Hepatocyte (in vitro differentiated cells): Measurements from ENCODE around the gene ETF1. TPM values are rescaled to one million over a fixed set of nuclear protein-coding genes. Genes with fewer than 3 reads are reported as not detected.

ENCODE experiments used
- DNase-seq: peaks from one replicate; pipeline ENCODE4 v3.0.0-alpha.2; 2016; ENCODE audit warnings: low spot score
- H2AFZ ChIP-seq: fragments of 200-600 bp; sonication (generic); 2 replicates; pipeline ENCODE4 v1.6.0; 2016; ENCODE audit warnings: antibody characterized with exemption, mild to moderate bottlenecking
- H3K27ac ChIP-seq: fragments of 200-600 bp; sonication (generic); 2 replicates; pipeline ENCODE4 v1.5.1; 2016; ENCODE audit warnings: mild to moderate bottlenecking
- H3K27me3 ChIP-seq: fragments of 200-600 bp; sonication (generic); 2 replicates; pipeline ENCODE4 v1.6.1; 2016
- H3K36me3 ChIP-seq: fragments of 200-600 bp; sonication (generic); replicated peaks from 2 replicates; pipeline ENCODE4 v1.5.1; 2016; ENCODE audit warnings: low read depth; ENCODE audit not compliant: insufficient read depth
- H3K4me1 ChIP-seq: fragments of 200-600 bp; sonication (generic); 2 replicates; pipeline ENCODE4 v1.5.1; 2016; ENCODE audit warnings: mild to moderate bottlenecking, moderate library complexity; ENCODE audit not compliant: insufficient read depth
- H3K4me2 ChIP-seq: fragments of 200-600 bp; sonication (generic); 2 replicates; pipeline ENCODE4 v1.6.0; 2016
- H3K4me3 ChIP-seq: fragments of 200-600 bp; sonication (generic); 2 replicates; pipeline ENCODE4 v1.5.1; 2016; ENCODE audit warnings: mild to moderate bottlenecking
- H3K79me2 ChIP-seq: fragments of 200-600 bp; sonication (generic); 2 replicates; pipeline ENCODE4 v1.6.0; 2017; ENCODE audit warnings: mild to moderate bottlenecking
- H3K9me2 ChIP-seq: fragments of 200-600 bp; sonication (generic); replicated peaks from 2 replicates; pipeline ENCODE4 v1.6.0; 2017; ENCODE audit warnings: mild to moderate bottlenecking; ENCODE audit not compliant: insufficient read depth
- H3K9me3 ChIP-seq: fragments of 200-600 bp; sonication (generic); 2 replicates; pipeline ENCODE4 v1.5.1; 2016; ENCODE audit warnings: low read depth, mild to moderate bottlenecking
- H4K20me1 ChIP-seq: fragments of 200-600 bp; sonication (generic); 2 replicates; pipeline ENCODE4 v1.6.0; 2016; ENCODE audit warnings: mild to moderate bottlenecking; ENCODE audit not compliant: insufficient read depth, poor library complexity, severe bottlenecking
- EZH2 ChIP-seq: fragments of 200-600 bp; sonication (generic); IDR thresholded peaks from 2 replicates; pipeline ENCODE4 v1.6.1; 2016; ENCODE audit warnings: antibody characterized with exemption, mild to moderate bottlenecking, borderline replicate concordance
- EZH2phosphoT487 ChIP-seq: fragments of 200-600 bp; sonication (generic); IDR thresholded peaks from one replicate; pipeline ENCODE4 v1.6.1; 2018; ENCODE audit warnings: antibody characterized with exemption, mild to moderate bottlenecking, low read depth, moderate library complexity; ENCODE audit not compliant: unreplicated experiment, severe bottlenecking
- WGBS: methylation state at CpG from one replicate; pipeline ENCODE4 v1.1.6; 2016; ENCODE audit warnings: low lambda C conversion rate; ENCODE audit errors: missing lambda C conversion rate; 5-methylcytosine and 5-hydroxymethylcytosine counted together
- polyA plus RNA-seq: library from polyadenylated mRNA; unstranded; fragments of >200 nt; fragmentation: Nextera tagmentation; extraction: Ambion mirVana; gene quantifications from 2 replicates; pipeline ENCODE4 v1.2.1, GENCODE V29; 2016
- total RNA-seq: library from RNA; depleted of rRNA; stranded (reverse); fragments of >200 nt; gene quantifications from 2 replicates; pipeline ENCODE4 v1.2.3, GENCODE V29; 2014
- TF ChIP-seq, protein P1 (sequence below): fragments of 200-600 bp; sonication (generic); IDR thresholded peaks from 2 replicates; pipeline ENCODE4 v1.5.1; 2016; ENCODE audit warnings: antibody characterized with exemption, mild to moderate bottlenecking; ENCODE audit not compliant: poor library complexity

The ETF1 gene
- total and polyA plus RNA-seq, 2 experiments from 2014 or later = 42.6 to 93.3 TPM

DNA sequence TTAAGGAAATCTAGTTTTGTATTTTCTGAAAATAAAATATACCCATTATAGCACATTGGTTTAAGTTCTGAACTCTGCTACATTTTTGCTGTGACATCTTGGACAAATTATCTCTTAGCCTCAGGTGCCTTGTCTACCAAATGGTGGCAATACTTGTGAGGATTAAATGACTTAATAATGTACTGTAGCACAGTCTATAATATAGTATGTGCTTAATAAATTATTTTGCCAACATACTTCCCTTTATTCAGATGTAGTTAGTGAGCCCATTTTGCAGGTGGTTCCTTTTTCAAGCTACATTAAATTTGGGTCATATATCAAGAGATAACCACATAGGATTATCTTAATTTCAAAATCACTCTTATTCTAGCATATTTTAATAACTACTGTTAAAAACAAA lies 3.2 kb downstream of the ETF1 start:
- Histone ChIP-seq H3K36me3 (no peaks in the 10 kb centered on the region), H3K4me2 (peak overlapping the region; percentile 77), H3K27me3 (no peaks in the 10 kb centered on the region), H3K79me2 (peaks cover 92% of the 10 kb centered on the region), H4K20me1 (peaks cover 56% of the 10 kb centered on the region), H3K4me1 (peaks cover 21% of the 10 kb centered on the region), H3K9me3 (no peaks in the 10 kb centered on the region), H3K4me3 (no peak overlapping the region), H3K27ac (no peak overlapping the region), H3K9me2 (no peaks in the 10 kb centered on the region), H2AFZ (no peak overlapping the region)
- DNase-seq = no peak
- TF ChIP-seq, protein P1, sequence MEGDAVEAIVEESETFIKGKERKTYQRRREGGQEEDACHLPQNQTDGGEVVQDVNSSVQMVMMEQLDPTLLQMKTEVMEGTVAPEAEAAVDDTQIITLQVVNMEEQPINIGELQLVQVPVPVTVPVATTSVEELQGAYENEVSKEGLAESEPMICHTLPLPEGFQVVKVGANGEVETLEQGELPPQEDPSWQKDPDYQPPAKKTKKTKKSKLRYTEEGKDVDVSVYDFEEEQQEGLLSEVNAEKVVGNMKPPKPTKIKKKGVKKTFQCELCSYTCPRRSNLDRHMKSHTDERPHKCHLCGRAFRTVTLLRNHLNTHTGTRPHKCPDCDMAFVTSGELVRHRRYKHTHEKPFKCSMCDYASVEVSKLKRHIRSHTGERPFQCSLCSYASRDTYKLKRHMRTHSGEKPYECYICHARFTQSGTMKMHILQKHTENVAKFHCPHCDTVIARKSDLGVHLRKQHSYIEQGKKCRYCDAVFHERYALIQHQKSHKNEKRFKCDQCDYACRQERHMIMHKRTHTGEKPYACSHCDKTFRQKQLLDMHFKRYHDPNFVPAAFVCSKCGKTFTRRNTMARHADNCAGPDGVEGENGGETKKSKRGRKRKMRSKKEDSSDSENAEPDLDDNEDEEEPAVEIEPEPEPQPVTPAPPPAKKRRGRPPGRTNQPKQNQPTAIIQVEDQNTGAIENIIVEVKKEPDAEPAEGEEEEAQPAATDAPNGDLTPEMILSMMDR = no peak
- TF ChIP-seq EZH2phosphoT487 (no peak), EZH2 (no peak)

DNA sequence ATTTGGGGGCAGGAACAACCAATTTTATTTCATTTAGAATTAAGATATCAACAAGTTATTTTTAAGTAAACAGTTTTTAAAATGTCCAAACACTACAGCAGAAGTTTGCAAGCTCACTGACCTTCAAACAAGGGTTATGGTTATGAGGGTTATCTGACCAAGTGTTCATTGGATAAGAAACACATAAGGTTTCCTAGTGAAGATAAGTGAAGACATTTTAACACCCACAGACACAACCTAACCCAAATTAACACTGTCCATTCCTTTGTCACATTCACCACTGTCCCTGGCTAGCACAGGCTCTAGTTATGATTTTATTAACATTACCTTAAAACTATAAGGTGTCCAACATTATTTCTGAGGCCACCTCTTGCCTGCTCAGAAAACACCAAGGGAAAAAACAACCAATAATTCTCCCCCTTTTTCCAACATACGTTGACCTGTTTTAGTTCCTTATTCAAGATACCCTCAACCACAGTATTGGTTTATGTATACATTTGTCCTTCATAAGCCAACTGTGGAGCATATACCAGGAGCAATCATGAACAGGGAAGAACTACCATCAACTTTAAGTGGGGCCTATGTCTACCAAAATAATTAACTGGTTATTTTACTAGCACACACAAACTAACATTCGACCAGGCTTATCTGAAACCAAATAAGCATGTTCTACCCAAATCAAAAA lies 4.0 kb downstream of the ETF1 start:
- 84% methylated on average over 2 of the region's 2 CpGs for WGBS
- no peak for DNase-seq
- H3K27ac ChIP-seq = no peak overlapping the region

DNA sequence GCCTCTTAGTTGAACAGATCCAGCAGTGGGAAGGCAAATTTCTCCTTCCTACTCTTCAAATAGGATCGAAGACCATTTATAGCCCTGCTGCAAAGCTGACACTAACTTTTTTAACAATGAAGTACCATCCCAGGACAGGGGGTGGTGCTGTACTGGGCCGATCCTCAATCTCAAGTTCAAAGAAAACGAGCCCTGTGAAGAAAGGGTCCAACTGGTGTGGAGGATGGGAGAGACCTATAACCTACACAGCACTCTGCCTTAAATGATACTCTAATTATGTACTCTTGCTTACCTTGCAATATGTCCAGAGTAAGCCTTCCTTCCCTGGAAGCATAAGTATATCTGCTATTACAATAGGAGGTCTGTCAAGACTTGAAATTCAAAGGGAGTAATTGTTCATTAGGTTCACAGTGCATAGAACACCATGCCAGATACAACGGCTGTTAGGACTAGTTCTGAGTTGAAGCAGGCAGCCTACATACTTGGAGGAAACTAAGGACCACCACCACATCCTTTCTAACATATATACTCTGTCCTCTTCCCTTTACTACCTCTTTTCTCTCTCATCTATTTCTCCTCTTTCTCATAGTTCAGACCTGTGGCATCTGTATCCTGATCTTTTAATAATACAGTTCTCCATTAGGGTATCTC lies 6.2 kb downstream of the ETF1 start:
- H3K27ac ChIP-seq = no peak overlapping the region
- TF ChIP-seq, protein P1 = peak; percentile 28
- no peak for TF ChIP-seq EZH2phosphoT487
- TF ChIP-seq EZH2 = no peak

More for the DNA sequence above, 4.0 kb downstream of the ETF1 start:
- H3K4me1 ChIP-seq = peaks cover 18% of the 10 kb centered on the region
- no peak overlapping the region for H2AFZ ChIP-seq
- H3K27me3 ChIP-seq = no peaks in the 10 kb centered on the region
- H3K9me2 ChIP-seq = no peaks in the 10 kb centered on the region
- peaks cover 92% of the 10 kb centered on the region for H3K79me2 ChIP-seq
- TF ChIP-seq, protein P1 = no peak
- TF ChIP-seq EZH2 (no peak), EZH2phosphoT487 (no peak)
- no peaks in the 10 kb centered on the region for H3K9me3 ChIP-seq
- H3K36me3 ChIP-seq = no peaks in the 10 kb centered on the region
- H4K20me1 ChIP-seq = peaks cover 63% of the 10 kb centered on the region
- no peak overlapping the region for H3K4me3 ChIP-seq
- H3K4me2 ChIP-seq = no peak overlapping the region

More for the DNA sequence above, 6.2 kb downstream of the ETF1 start:
- Histone ChIP-seq H3K79me2 (peaks cover 100% of the 10 kb centered on the region), H3K27me3 (no peaks in the 10 kb centered on the region), H3K4me1 (peaks cover 18% of the 10 kb centered on the region), H3K4me3 (no peak overlapping the region), H3K36me3 (no peaks in the 10 kb centered on the region), H3K9me2 (no peaks in the 10 kb centered on the region), H3K4me2 (no peak overlapping the region), H4K20me1 (peaks cover 83% of the 10 kb centered on the region), H3K9me3 (no peaks in the 10 kb centered on the region), H2AFZ (no peak overlapping the region)
- DNase-seq = peak; percentile 24
- 85% methylated on average over 4 of the region's 4 CpGs for WGBS
